NCI-H2081 treated with DMSO at 0.1 percent for 48 hours (cell line): ENCODE results near the gene PLXNC1.

ENCODE experiments used
- DNase-seq: peaks from one replicate; lab custom pipeline; 2025; lab: John Stamatoyannopoulos, UW

Gene PLXNC1

GRCh38 chr12:94239332-94239993 is 91.1 kb downstream of the PLXNC1 start:
- DNase-seq: no peak

- no peak for DNase-seq
Observed at GRCh38 chr12:94240171-94240570, 91.8 kb downstream of the PLXNC1 start.

GRCh38 chr12:94242901-94243300 is 94.5 kb downstream of the PLXNC1 start:
- no peak for DNase-seq

- DNase-seq: no peak
Observed at GRCh38 chr12:94244165-94245133, 96.1 kb downstream of the PLXNC1 start.

- no peak for DNase-seq
Observed at GRCh38 chr12:94245631-94246383, 97.4 kb downstream of the PLXNC1 start.

- DNase-seq: no peak
Observed at GRCh38 chr12:94247246-94247645, 98.9 kb downstream of the PLXNC1 start.

GRCh38 chr12:94248582-94248981 is 100.2 kb downstream of the PLXNC1 start:
- DNase-seq: no peak

GRCh38 chr12:94250130-94250529 is 101.8 kb downstream of the PLXNC1 start:
- DNase-seq: no peak

- no peak for DNase-seq
Observed at GRCh38 chr12:94254270-94254669, 105.9 kb downstream of the PLXNC1 start.

- no peak for DNase-seq
Observed at GRCh38 chr12:94255006-94255405, 106.6 kb downstream of the PLXNC1 start.

- DNase-seq: no peak
Observed at GRCh38 chr12:94255428-94255827, 107.1 kb downstream of the PLXNC1 start.

- no peak for DNase-seq
Observed at GRCh38 chr12:94258593-94258992, 110.2 kb downstream of the PLXNC1 start.

- DNase-seq: no peak
Observed at GRCh38 chr12:94260017-94260416, 111.6 kb downstream of the PLXNC1 start.

- DNase-seq: no peak
Observed at GRCh38 chr12:94260717-94261116, 112.3 kb downstream of the PLXNC1 start.

- no peak for DNase-seq
Observed at GRCh38 chr12:94261119-94261518, 112.7 kb downstream of the PLXNC1 start.

- DNase-seq: no peak
Observed at GRCh38 chr12:94261786-94262185, 113.4 kb downstream of the PLXNC1 start.

GRCh38 chr12:94262228-94263010 is 114.0 kb downstream of the PLXNC1 start:
- DNase-seq: no peak

- no peak for DNase-seq
Observed at GRCh38 chr12:94263011-94263811, 114.8 kb downstream of the PLXNC1 start.

GRCh38 chr12:94263905-94264561 is 115.7 kb downstream of the PLXNC1 start:
- no peak for DNase-seq
